Esophagus (tissue), 2 donors: ENCODE measurements around the gene RABGEF1. TPM values are rescaled to one million over a fixed set of nuclear protein-coding genes. Genes with fewer than 3 reads are reported as not detected.
A peak's percentile ranks its signal among the peaks of the same experiment; 100 is the strongest.
"Not testable (repeated sequence)": the region's sequence is repeated elsewhere in the genome, so short reads cannot be mapped to it uniquely, and the experiment has no call there.

Experiments used
- H3K27ac ChIP-seq, 2 donors: one replicate each; pipeline ENCODE4 v1.5.1; 2013; ENCODE audit warnings: low read depth in 2 of 2, mild to moderate bottlenecking in 2 of 2, inconsistent platforms in 1 of 2, low read length in 1 of 2, moderate library complexity in 1 of 2
- H3K27me3 ChIP-seq, 2 donors: one replicate each; pipeline ENCODE4 v1.6.1; 2013; ENCODE audit warnings: low read length in 2 of 2, control low read depth in 1 of 2, mild to moderate bottlenecking in 1 of 2; ENCODE audit not compliant: insufficient read depth in 2 of 2, control insufficient read depth in 1 of 2
- H3K36me3 ChIP-seq, 2 donors: one replicate each; pipeline ENCODE4 v1.6.1; 2013; ENCODE audit warnings: low read length in 1 of 2; ENCODE audit not compliant: control insufficient read depth in 2 of 2, insufficient read depth in 2 of 2
- H3K4me1 ChIP-seq, 2 donors: one replicate each; pipeline ENCODE4 v1.6.1; 2013; ENCODE audit warnings: low read length in 1 of 2; ENCODE audit not compliant: control insufficient read depth in 2 of 2, insufficient read depth in 2 of 2
- H3K4me3 ChIP-seq, 2 donors: one replicate each; pipeline ENCODE4 v1.5.1; 2013; ENCODE audit warnings: low read length in 2 of 2, mild to moderate bottlenecking in 2 of 2, low read depth in 1 of 2, moderate library complexity in 1 of 2
- H3K9me3 ChIP-seq, 2 donors: one replicate each; pipeline ENCODE4 v1.6.1; 2013; ENCODE audit warnings: mild to moderate bottlenecking in 2 of 2, low read depth in 1 of 2, low read length in 1 of 2, moderate library complexity in 1 of 2; ENCODE audit not compliant: control insufficient read depth in 2 of 2, insufficient read depth in 1 of 2
- WGBS, 2 donors: extraction: QIAGEN DNeasy Blood & Tissue Kit; methylation state at CpG; one replicate each; pipeline ENCODE4 v1.1.7; 2013; 5-methylcytosine and 5-hydroxymethylcytosine counted together
- polyA plus RNA-seq, 2 donors: library from polyadenylated mRNA; stranded (reverse); fragments of 200-250 nt; gene quantifications; one replicate each; pipeline ENCODE4 v1.2.3, GENCODE V29; 2013
- donor health status: healthy with polysubstance abuse.
- donor health status: Bipolar disorder and iron deficiency.

The RABGEF1 gene
- polyA plus RNA-seq, 2 donors, result 18.5 to 21.3 TPM

DNA sequence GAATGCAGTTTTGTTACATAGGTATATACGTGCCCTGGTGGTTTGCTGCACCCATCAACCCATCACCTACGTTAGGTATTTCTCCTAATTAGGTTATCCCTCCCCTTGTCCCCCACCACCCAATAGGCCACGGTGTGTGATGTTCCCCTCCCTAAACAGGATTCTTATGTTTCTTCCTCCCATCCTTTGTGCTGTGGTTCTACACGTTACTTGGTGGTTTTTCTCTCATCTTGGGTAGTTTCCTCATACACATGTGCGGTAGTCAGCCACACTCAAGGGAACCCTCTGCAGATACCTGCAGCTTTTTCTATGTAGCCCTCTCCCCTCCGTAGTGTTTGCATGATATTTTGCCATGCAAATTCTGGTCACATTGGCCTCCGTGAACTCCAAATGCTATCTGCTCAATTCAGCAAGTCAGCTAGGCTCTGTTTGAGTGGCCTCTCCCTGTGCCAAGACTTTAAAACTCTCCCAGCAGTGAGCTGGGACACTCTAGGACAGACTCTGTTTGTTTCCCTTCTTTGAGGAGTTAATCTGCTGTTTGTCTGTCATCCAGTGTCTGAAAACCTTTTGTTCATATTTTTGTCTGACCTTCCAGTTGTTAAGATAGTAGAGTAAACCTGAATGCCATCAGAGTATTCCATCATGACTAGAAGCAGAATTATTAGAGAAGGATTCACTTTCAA is 41.0 kb downstream of the RABGEF1 start:
- Histone ChIP-seq H3K36me3 (peaks cover 0 to 9% of the 10 kb centered on the region in 2 donors), H3K9me3 (no peaks in the 10 kb centered on the region), H3K4me3 (no peak overlapping the region), H3K27ac (peak overlapping the region in 1 of 2 donors; percentile 13), H3K4me1 (no peaks in the 10 kb centered on the region), H3K27me3 (no peaks in the 10 kb centered on the region)
- 80 to 90% methylated on average over 7 of the region's 7 CpGs for WGBS, 2 donors

DNA sequence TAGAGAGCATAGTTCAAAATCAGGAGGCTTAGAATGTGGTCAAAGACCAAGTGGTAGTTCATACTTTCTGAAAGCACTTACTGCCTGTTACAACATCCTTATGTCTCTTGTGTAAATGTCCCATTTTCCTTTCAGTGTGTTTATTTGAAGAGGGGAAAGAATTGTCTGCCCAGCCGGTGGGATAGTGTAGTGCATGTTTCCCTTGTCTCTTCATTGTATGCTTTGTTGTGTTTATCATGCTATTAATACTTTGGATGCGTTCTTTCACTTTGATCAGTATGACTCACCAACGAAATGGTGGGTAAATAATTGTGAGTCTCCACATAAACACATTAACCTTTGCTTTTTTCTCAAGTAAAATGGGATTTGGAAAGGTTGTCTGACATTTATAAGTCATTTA is 42.3 kb downstream of the RABGEF1 start:
- H3K36me3 ChIP-seq, H3K9me3 ChIP-seq, H3K4me3 ChIP-seq, H3K27ac ChIP-seq, H3K4me1 ChIP-seq, H3K27me3 ChIP-seq: not testable (repeated sequence)
- WGBS, 2 donors, result 51 to 52% methylated on average over 3 of the region's 3 CpGs

DNA sequence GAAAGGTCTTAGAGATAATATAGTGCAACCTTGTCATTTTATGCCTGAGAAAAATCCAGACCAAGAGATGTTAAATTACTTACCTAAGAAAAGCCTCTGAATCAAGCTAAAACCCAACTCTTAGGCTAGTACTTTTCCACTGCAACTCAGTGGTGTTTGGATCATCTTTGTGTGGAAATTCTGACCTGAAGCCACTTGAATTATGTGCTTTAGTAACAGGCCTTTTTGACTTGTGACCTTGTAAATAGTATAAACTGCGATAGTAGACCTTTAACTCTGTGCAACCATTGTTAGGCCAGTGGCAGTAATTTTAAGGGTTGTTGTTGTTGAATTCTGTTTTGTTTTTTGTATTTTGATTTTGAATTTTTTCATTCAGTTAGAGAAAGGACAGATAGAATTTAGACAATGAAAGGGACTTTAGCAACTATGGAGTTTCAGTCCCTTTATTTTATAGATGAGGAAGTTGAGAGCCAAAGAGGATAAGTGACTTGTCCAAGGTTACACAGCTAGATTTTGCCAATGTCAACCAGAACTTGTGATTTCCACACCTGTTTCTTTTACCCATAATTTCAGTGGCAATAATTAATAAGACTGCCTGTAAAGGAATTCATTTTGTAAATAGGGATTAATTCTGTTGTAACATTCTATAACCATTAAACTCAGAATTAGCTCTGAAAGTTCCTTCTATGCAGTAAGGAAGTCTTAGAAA is 43.5 kb downstream of the RABGEF1 start:
- H3K27ac ChIP-seq, H3K27me3 ChIP-seq, H3K36me3 ChIP-seq, H3K4me1 ChIP-seq, H3K4me3 ChIP-seq, H3K9me3 ChIP-seq: not testable (repeated sequence)
- 67 to 94% methylated on average over 1 of the region's 1 CpG for WGBS, 2 donors

DNA sequence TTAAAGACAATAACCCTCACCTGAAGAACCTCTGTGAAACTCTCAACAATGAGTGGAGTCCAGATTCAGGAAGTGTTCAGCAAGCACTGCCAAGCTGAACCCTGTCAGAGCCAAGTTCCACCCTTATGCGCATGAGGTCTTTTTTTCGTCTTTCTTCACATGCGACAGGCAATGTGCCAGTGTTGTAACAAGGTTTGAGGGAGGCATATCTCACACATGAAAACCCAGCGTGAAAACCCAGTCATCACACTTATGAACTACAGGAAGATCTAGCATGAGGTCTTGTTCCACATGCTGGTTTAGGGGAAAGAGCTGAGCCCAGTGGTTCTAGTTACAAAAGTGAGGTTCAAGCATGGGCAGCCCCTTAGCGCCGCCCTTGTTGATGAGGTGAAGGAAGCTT is 49.7 kb downstream of the RABGEF1 start:
- WGBS, 2 donors, result 62 to 84% methylated on average over 6 of the region's 6 CpGs
- H3K36me3 ChIP-seq, result peaks cover 2 to 6% of the 10 kb centered on the region in 2 donors

DNA sequence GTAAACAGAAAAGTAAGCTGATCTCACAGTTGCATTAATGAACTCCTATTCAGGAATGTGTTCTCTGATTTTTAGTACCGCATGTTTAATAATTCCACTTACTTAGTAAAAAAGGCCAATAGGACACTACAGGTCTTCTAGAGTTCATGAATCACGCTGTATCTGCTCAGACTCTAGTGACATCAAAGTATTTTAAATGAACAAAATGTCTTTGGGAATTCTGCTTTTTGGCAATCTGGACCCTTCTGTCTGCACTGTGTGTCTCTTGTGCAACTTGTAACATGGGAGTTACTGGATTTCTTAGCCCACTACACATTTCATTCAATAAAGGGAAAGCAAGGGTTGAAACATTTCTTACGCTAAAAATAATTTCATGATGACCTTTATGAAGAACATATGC is 50.2 kb downstream of the RABGEF1 start:
- 72 to 84% methylated on average over 3 of the region's 3 CpGs for WGBS, 2 donors
- no peaks in the 10 kb centered on the region for H3K9me3 ChIP-seq
- peaks cover 2 to 10% of the 10 kb centered on the region in 2 donors for H3K36me3 ChIP-seq
- no peak overlapping the region for H3K4me3 ChIP-seq
- H3K27ac ChIP-seq, result no peak overlapping the region
- peaks cover 0 to 2% of the 10 kb centered on the region in 2 donors for H3K4me1 ChIP-seq
- no peaks in the 10 kb centered on the region for H3K27me3 ChIP-seq

More for the DNA sequence above, 49.7 kb downstream of the RABGEF1 start:
- H3K27me3 ChIP-seq, result no peaks in the 10 kb centered on the region
- H3K9me3 ChIP-seq, result no peaks in the 10 kb centered on the region
- peaks cover 0 to 2% of the 10 kb centered on the region in 2 donors for H3K4me1 ChIP-seq
- no peak overlapping the region for H3K4me3 ChIP-seq
- H3K27ac ChIP-seq, result no peak overlapping the region

DNA sequence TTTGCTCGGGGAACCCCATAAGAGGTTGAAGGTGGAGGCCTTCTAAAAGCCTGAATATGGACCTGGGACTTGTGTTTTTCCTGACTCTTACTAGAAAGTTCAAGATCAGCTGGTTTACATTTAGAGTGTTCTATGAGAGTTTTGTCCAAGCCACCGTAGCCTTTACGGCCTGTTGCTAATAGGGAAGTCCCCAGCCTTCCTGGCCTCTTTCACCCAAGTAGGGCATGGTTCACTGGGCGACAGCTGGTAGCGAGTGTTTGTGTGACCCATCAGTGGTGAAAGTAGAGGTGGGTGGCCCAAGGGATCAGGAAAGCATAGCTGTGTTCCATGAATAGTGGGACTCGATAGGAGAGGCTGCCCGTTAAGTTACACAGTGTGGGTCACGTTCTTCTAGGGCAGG is 60.1 kb downstream of the RABGEF1 start:
- no peak overlapping the region for H3K4me3 ChIP-seq
- 90 to 94% methylated on average over 8 of the region's 8 CpGs for WGBS, 2 donors
- no peaks in the 10 kb centered on the region for H3K9me3 ChIP-seq
- no peaks in the 10 kb centered on the region for H3K4me1 ChIP-seq
- H3K36me3 ChIP-seq, result peaks cover 20 to 29% of the 10 kb centered on the region in 2 donors
- no peaks in the 10 kb centered on the region for H3K27me3 ChIP-seq
- no peak overlapping the region for H3K27ac ChIP-seq

DNA sequence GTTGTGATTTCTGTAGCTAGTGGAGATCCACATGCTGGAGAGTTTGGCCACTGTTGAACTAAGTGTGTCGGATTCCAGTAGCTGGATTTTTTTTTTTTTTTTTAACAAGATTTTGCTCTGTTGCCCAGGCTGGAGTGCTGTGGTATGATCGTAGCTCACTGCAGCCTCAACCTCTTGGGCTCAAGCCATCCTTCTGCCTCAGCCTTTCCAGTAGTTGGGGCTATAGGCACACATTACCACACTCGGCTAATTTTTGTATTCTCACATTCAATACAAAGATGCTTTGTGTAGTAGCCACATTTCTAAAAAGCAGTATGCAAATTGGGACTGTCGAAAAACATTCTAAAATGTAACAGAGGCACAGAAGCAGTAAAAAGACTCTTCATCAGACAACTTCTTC is 63.5 kb downstream of the RABGEF1 start:
- WGBS, 2 donors, result 76 to 81% methylated on average over 4 of the region's 4 CpGs
- Histone ChIP-seq H3K27ac (no peak overlapping the region), H3K9me3 (no peaks in the 10 kb centered on the region), H3K4me3 (no peak overlapping the region), H3K4me1 (no peaks in the 10 kb centered on the region), H3K27me3 (no peaks in the 10 kb centered on the region), H3K36me3 (peaks cover 13 to 31% of the 10 kb centered on the region in 2 donors)

- no peak overlapping the region for H3K27ac ChIP-seq
- no peaks in the 10 kb centered on the region for H3K4me1 ChIP-seq
- WGBS, 2 donors, result 95 to 96% methylated on average over 9 of the region's 9 CpGs
- H3K36me3 ChIP-seq, result peaks cover 5 to 36% of the 10 kb centered on the region in 2 donors
- H3K4me3 ChIP-seq, result no peak overlapping the region
- H3K27me3 ChIP-seq, result no peaks in the 10 kb centered on the region
- no peaks in the 10 kb centered on the region for H3K9me3 ChIP-seq
These were observed 67.2 kb downstream of the RABGEF1 start for GRCh38 chr7:66807736-66808135.

- Histone ChIP-seq H3K27me3 (no peaks in the 10 kb centered on the region), H3K4me1 (no peaks in the 10 kb centered on the region), H3K4me3 (no peak overlapping the region), H3K27ac (no peak overlapping the region), H3K9me3 (no peaks in the 10 kb centered on the region), H3K36me3 (peaks cover 0 to 25% of the 10 kb centered on the region in 2 donors)
- WGBS, 2 donors, result 91 to 95% methylated on average over 5 of the region's 5 CpGs
These were observed 70.2 kb downstream of the RABGEF1 start for GRCh38 chr7:66810716-66811115.
